AG09309 (cell line): ENCODE measurements around the gene TMEM120B.

Source experiments
- DNase-seq: peaks from one replicate; pipeline ENCODE4 v3.0.0-alpha.2; 2010; ENCODE audit warnings: low read depth
- H3K4me3 ChIP-seq: 2 replicates; pipeline ENCODE4 v1.5.1; 2011; ENCODE audit warnings: mild to moderate bottlenecking, low read depth, low read length, moderate library complexity; ENCODE audit not compliant: control insufficient read depth
- CTCF ChIP-seq: IDR thresholded peaks from 2 replicates; pipeline ENCODE4 v1.5.1; 2011; ENCODE audit warnings: mild to moderate bottlenecking, low read depth, low read length, inconsistent platforms; ENCODE audit not compliant: insufficient read depth, control insufficient read depth; ENCODE audit errors: missing control alignments

TMEM120B gene

GRCh38 chr12:121826318-121827150 lies 114.0 kb downstream of the TMEM120B start:
- no peak overlapping the region for H3K4me3 ChIP-seq
- TF ChIP-seq CTCF = no peak
- DNase-seq = no peak

- H3K4me3 ChIP-seq = no peak overlapping the region
- no peak for TF ChIP-seq CTCF
- no peak for DNase-seq
Measured at GRCh38 chr12:121827351-121828099, 115.0 kb downstream of the TMEM120B start.

- no peak overlapping the region for H3K4me3 ChIP-seq
- no peak for DNase-seq
- no peak for TF ChIP-seq CTCF
Measured at GRCh38 chr12:121828306-121828705, 115.8 kb downstream of the TMEM120B start.

- DNase-seq = no peak
- H3K4me3 ChIP-seq = no peak overlapping the region
- TF ChIP-seq CTCF = no peak
Measured at GRCh38 chr12:121828826-121829225, 116.3 kb downstream of the TMEM120B start.

- DNase-seq = no peak
- TF ChIP-seq CTCF = no peak
- no peak overlapping the region for H3K4me3 ChIP-seq
Measured at GRCh38 chr12:121829250-121829918, 116.8 kb downstream of the TMEM120B start.

GRCh38 chr12:121830134-121830533 lies 117.6 kb downstream of the TMEM120B start:
- no peak for DNase-seq
- TF ChIP-seq CTCF = no peak
- no peak overlapping the region for H3K4me3 ChIP-seq
